ENCODE measurements around the gene LRP3. TPM values are rescaled to one million over a fixed set of nuclear protein-coding genes. Genes with fewer than 3 reads are reported as not detected.
"Not testable (repeated sequence)": the region's sequence is repeated elsewhere in the genome, so short reads cannot be mapped to it uniquely, and the experiment has no call there.

The LRP3 gene
- total RNA-seq, 1 donor from 2014 or later, result 6.6 TPM

DNA sequence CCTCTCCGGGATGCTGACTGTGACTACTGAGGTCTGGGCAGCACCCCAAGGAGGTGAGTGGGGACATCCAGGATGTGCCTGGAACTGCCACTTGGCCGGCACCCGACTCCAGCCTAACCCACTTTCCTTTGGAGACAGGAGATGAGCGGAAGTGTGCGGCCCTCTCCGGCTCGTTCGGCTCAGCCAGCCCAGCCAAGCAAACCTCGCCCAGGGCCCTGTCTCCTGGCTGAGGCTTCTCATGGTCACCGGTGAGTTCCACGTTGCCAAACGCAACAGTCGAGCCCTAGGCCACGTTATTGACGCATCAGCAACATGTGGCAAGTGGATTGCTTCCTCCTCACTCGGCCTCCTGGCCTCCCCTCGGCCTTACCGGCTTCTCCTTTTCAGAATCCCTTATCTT is 26.0 kb downstream of the LRP3 start:
- no peak for DNase-seq

DNA sequence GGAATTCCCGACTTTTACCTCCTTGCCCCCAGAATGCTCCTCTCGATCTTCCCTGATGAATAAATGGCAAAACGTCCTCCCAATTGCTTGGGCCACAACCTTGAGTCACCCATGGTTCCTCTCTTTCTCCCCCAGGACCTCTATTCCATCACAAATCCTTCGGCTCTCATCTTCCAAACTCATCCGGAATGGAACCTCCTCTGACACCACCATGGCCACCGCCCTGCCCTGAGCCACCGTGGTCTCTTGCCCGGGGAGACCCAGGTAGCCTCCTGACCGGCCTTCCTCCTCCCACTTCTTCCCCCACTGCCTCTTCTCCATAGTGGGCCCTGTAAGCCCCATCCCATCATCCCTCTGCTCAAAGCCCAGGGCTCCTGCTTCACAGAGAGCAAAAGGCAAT is 26.6 kb downstream of the LRP3 start:
- no peak for DNase-seq

DNA sequence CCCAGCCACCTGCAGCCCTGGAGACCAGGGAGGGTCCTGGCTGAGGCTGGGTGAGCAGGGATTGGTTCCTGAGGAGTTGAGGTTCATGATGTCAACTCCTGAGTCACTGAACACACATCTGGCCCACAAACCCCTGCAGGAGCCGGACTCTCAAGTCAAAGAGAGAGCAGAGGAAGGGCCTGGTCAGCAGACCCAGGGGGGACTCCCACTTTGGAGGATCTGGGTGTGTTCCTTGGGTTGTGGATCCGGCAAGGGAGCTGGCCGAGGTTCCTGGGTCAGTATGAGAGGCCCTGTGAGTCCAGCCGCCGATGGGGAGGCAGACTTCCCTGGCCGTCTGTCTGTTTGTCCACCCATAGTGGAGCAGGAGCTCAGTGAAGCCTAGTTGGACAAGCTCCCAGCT is 27.5 kb downstream of the LRP3 start:
- DNase-seq, result no peak

DNA sequence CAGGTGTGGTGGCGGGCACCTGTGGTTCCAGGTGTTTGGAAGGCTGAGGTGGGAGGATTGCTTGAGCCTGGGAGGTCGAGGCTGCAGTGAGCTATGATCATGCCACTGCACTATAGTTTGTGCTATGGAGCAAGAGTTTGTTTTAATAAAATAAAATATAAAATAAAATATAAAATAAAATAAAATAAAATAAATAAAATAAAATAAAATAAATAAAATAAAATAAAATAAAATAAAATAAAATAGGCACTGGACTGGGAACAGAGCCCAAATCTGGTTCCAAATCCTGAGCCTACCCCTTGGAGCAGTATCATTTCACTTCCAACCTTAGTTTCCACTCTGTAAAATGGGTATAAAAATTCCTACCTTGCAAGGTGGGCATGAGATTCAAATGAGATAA is 28.1 kb downstream of the LRP3 start:
- not testable (repeated sequence) for DNase-seq

DNA sequence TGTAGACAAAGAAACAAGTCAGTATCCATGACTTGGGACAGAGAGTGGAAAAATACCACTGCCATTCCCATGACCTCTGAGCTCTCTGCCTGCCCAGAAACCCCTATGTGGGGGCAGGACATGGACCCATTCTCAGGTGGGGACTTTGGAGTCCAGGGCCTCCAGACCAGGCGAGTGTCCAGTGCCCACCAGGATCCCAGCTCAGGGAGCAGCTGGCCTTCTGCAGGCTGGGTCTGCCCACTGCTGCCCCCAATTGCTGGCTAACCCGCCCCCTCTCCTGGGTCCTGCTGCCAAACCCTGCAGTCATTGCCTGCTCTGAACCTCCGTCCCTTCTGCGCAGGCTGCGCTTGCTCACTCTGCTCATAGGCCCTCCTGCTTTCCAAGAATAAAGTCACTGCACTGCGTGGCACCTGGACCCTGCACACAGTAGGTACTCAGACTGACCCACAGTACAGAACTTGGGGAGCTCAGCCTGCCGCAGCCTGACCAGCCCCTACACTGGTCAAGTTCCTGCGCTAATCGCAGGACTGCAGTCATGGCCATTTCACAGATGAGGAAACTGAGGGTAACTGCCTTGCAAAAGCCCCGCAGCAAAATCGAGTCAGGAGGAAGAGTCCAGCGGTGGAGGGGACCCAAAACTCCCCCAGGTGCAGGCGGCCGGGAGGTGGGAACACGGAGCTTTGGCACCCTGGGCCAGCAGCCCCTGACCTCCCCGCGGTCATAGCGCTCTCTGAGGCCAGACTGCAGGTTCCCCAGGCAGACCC is 30.7 kb downstream of the LRP3 start:
- DNase-seq, result no peak

DNA sequence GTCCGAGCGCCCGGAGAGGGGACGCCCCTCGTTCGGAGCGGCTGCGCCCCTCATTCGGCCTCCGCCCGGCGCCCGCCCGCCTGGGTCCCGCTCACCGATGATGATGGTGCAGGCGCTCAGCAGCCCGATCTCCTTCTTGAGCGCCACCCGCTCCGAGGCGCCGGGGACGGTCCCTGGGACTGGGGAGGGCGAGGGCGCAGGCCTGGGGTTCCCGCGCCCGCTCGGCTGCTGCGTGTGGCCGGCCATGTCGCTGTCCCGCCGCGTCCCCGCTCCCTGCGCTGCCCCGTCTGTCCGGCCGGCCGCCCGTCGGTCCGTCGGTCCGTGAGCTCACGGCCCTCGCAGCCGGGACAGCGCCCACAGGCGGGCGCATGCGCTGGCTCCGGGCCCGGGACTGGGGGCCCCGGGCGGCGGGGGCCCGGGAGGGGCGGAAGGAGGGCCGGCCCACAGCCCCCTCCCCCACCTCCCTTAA is 31.4 kb downstream of the LRP3 start, which contains the start of gene SLC7A10:
SLC7A10 (minus strand) TSS at position 393 of the 469 bp plus-strand sequence; CDS start at position 246, 147 bp downstream.
- DNase-seq, result no peak

DNA sequence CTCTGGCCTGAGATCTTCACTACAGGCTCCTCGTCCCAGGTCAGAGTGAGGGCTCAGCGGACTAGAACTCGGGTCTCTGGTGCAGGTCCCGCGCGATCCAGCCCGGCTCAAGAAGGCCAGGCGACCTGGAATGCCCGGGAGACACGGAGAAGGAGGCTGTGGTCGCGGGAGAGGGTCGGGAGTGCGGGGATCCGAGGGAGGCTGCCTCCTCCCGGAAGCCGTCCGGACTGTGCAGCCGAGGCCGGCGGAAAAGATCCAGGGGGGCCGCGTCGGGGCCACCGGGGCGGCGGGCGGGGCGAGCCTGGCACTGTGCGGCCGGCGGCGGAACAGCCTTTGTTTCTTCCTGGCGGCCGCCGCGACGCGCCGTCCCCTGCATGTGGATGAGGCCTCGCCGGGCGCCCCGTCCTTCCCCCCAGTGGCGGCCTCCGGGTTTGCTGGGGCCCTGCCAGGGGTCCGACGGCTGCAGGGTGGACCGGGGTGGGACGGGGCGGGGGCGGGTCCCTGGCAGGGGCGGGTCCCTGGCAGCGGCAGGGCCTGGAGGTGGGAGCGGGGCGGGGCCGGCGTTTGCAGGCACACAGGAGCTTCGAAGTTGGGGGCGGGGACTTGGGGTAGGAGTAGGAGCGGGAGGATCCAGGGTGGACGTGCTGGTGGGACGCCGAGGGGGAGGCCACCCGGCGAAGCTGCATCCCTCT is 32.6 kb downstream of the LRP3 start:
- no peak for DNase-seq

DNA sequence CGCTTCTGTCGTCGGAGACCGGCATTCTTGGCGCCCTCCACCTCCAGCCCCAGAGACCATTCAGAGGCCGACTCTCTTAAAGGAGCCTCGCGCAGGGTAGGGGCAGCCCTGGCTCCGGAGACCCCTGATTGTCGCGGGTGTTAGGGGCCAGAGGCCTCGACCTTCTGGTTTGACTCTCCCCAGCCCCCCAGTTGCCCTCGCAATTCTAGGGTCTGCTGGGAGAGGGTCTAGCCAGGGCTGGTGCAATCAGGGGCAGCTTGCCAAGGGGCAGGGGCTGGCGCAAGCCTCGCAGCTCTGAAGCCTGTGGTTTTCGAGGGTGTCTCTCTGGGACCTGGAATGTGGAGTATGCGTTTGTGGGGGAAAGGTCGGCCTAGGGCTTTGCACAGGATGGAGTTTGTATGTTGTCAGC is 33.1 kb downstream of the LRP3 start:
- no peak for DNase-seq

DNA sequence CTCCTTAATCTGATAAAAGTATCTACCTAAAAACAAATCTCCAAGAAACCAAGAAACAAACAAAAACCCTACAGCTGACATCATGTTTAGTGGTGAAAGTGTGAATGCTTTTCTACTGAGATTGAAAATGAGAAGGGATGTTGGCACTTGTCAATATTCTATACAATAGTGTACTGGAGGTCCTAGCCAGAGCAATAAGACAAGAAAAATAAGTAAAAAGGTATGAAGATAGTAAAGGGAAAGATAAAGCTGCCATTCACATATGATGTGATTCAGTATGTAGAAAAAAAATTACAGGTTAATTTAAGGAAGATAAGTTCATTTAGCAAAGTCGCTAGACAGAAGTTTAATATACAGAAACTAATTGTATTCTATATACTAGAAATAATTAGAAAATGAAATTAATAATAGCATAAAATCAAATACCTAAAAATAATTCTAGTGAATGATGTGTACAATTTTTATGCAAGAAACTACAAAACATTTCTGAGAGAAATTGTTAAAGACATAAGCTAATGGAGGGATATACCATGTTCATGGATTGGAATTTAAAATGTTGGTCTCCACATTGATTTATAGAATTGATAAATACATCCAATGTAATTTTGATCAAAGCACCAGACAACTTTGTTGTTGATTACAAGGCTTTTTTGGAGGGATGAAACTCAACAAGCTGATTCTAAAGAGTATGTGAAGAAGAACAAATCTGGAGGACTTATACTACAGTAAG is 33.9 kb downstream of the LRP3 start:
- DNase-seq, result no peak

DNA sequence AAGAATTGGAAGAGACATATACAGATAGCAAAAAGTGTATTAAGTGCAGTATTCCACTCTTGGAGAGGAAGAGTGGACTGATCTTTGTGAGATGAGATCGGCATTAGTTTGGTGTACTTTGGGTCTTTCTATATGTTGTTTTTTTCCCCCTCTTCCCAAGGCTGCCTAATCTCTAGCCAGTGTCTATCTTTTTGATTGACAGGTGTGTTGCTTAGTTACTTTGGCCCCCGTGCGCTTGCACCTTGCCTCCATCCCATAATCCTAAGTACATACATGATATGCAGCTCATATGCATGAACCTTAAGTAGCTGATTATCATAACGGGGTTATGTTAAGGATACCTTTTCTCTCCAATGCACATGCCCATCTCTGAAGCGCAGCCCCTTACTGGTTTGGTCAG is 35.8 kb downstream of the LRP3 start:
- DNase-seq, result no peak

DNA sequence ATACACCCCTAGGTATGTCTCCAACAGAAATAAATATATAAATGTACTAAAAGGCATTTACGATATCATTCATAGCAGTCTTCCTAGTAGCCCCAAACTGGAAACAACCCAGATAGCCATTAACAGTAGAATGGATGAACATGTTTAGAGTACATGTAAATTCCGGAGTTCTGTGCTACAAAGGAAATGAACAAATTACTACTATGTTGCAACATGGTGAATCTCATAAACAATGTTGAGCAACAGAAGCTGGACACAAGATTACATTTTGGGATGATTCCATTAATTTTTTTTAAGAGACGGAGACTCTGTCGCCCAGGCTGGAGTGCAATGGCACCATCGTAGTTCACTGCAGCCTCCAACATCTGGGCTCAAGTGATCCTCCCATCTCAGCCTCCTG is 37.4 kb downstream of the LRP3 start:
- no peak for DNase-seq

DNA sequence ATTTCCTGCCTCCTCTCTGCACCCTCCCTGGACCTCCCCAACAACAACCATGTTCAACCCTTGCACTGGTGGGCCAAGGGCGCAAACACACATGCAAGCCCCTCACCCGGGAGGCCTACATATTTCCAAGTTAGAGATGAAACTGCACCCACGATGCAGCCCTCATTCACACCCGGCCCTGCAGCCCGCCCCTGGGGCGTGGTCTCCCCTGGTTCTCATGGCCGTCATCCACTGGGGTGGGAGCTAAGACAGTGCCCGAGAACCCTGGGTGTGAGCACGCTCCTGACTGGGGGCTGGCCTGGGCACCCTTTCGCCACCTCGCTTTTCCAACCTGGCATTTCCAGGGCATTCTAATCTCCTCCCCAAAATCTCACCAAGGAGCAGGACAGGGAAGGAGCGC is 38.5 kb downstream of the LRP3 start:
- no peak for DNase-seq

DNA sequence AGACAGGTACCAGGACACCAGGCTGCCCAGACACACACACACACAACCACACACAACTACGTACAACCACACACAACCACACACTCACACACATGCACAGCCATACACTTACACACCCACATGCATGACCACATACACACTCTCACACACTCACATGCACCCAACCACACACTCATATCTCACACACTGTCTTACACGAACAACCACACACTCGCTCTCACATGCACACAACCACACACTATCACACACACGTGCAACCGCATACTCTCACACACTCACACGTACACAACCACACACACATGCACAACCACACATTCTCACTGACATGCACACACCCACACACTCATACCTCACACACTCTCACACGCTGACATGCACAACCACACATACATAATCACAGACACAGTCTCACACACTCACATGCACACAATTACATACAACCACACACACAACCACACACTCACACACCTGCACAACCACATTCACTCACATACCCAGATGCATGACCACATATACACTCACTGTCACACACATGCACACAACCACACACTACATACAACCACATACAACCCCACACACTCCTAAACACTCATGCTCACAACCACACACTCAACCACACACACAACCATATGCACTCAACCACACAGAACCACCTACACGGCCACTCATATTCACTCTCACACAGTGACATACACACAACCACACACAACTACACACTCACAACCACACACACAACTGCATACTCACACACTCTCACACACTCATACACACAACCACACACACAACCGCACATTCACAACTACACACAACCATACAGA is 39.1 kb downstream of the LRP3 start:
- no peak for DNase-seq

DNA sequence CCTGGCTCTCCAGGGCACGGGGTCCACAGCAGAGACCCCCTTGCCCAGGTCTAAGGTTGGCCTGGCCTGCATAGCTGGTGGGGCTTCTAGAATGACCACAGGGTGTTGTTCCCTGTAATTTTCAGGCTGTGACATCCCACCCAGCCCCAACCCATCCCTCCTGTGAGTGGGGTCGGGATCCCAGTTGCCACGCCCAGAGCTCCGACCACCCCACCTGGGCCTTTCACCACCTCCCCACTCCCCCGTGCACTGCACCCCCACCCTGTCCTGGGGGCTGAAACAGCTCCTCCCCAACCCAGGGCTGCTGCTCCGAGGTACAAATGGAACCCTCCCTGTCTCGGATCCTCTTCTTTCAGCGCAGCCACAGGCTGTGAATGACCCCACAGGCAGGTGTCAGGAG is 40.0 kb downstream of the LRP3 start:
- no peak for DNase-seq

DNA sequence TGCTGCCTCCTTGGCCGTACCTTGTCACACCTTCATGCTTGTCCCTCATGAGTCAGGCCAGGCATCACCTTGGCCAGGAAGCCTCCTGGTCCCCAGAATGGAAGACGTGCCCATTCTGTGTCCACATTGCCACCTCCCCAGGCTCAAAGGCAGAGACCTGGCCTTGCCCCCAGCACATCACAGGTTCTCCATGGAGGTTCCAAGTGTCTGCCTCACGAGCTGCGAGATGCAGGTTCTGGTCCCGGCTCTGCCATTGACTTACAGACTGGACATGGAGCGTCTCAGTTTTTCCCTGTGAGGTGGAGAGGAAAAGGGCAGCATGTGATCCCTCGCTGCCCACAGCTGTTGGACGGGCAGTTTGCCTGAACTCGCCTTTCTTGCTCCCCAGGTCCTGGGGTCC is 40.6 kb downstream of the LRP3 start:
- DNase-seq, result no peak

DNA sequence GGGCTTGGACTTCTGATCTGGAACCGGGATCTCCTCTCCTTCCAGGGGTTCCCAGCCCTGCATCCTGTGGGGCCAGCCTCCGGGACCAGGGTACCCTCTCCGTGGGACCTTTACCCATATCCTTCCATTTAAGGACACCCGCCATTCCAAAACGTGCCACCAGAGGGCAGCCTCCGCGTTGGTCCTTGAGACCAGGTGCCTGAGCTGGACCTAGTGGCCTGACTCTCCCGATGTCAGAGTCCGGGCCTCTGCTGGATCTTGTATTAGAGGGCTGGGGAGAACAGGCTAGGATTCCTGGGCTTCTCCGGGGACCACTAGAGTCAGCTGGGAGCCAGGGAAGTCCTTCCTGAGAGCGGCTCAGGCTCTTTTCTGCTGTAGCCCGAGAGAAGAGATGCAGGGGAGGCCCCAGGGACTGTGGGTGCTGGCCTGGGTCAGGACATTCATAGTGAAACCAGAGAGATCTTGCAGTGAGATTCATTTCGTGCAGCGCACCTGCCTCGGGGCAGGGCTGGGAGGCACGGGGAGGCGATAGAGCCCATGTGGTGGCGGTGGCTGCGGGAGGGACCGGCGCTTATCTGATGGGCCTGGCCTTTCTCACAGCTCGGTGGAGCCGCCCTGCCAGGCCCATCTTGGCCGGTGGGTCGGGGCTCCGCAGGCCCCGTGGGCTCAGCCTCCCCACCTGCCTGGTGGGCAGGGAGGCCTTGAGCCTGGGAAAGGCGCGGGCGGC is 41.3 kb downstream of the LRP3 start:
- peak; percentile 84 for DNase-seq

DNA sequence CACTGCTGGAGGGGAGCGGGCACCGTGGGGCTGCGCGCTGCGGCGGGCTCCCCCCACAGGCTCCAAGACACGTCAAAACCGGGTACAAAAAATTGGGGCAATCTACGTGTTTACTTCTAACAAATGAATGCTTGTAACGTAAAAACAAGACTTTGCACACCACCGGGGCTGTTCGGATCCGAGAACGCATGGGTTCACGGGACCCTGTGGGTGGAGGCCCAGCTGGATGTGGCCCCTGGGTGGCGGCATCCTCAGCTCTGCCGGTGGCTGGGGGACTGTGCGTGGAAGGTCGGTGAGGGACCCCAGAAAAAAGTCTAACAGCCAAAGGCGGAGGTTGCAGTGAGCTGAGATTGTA is 41.8 kb downstream of the LRP3 start:
- DNase-seq, result no peak

DNA sequence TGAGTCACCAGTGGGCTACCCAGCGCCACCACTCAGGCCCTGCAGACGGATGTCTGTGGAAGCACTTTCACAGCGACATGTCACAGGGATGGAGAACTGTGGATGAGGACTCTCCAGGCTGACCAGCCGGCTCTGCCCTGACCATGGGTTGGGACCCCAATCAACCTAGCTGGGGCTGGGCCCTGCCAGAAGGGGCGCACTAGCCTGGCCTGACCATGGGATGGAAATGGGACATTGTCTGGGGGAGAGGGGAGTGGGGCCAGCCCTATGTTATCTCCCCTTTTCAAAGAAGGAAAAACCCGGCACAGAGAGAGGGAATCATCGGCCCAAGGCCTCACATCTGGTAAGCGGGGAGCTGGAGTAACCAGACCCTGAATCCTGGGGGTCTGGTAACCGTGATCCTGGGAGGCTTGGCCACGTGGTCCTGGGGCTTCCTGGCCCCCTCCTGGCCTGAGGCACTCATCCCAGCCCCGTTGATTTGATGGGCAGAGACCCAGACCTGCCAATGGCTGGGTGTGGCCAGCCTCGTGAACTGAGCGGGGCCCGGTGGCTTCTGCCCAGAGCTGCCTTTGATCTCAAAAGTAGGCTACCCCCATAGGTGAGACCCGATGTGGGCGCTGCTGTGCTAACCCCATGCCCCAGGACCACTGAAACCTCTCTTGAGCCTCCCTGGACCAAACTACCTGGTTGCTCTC is 42.7 kb downstream of the LRP3 start:
- no peak for DNase-seq

DNA sequence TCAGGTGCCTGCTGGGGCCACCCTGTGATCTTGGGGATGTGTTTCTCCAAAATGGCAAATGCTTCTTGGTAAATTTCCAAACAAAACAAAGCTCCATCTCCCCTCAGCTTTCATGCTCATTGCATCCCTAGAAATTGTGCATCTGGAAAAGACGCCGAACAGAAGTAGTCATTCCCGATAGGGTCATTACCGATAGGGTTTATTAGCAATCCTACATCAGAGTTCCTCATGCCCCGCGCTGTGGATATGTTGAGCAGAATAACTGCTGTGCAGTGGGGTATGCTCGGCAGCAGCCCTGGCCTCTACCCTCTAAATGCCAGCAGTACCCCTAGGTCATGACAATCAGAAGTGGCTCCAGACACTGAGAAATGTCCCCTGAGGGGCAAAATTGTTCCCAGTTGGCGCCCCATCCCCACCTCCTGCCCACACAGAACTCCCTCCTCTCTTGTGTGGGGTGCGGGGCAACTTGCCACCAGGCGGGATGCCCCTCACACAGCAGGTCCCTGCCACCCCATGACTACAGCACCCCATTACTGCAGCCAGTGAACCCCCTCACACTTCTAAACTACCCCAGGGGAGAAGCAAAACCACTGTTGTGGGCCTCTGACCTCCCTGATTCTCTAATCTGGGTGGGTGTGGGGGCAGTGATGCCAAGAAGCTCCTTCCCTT is 44.5 kb downstream of the LRP3 start:
- no peak for DNase-seq

DNA sequence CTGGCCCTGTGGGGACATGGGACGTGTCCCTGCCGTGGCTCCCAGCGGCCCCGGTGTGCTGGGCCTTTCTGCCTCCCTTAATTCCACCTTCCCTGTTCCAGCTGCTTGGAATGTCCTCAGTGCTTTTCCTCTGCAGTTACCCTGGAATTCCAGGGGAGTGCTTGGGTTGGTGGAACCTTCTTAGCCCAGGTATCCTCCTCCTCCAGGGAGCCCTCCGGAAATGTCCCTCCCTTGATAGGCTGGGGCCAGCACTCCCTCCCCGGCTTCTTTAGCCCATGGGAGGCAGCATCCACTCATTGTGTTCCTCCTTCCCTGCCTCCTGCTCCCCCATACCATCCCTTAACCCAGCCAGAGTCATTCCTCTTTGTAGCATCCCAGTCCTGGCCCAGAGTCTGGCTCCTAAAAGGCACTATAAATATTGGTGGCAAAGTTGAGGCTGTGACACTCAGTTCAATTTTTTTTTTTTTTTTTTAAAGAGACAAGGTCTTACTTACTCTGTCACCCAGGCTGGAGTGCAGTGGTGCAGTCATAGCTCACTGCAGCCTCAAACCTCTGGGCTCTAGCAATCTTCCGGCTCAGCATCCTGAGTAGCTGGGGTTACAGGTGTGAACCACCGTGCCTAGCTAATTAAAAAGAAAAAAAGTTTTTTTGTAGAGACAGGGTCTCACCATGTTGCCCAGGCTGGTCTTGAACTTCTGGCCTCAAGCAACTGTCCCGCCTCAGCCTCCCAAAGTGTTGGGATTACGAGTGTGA is 45.3 kb downstream of the LRP3 start:
- no peak for DNase-seq

All from dermis blood vessel endothelial cell (primary cell).